Measurements from ENCODE around the gene PSMB5. TPM values are rescaled to one million over a fixed set of nuclear protein-coding genes. Genes with fewer than 3 reads are reported as not detected.

The PSMB5 gene
- total and polyA plus RNA-seq, 2 of the 13 experiments (the other 11 are each of a cell fraction or from before 2014, with no cell fraction given) = 705 to 871 TPM

DNA sequence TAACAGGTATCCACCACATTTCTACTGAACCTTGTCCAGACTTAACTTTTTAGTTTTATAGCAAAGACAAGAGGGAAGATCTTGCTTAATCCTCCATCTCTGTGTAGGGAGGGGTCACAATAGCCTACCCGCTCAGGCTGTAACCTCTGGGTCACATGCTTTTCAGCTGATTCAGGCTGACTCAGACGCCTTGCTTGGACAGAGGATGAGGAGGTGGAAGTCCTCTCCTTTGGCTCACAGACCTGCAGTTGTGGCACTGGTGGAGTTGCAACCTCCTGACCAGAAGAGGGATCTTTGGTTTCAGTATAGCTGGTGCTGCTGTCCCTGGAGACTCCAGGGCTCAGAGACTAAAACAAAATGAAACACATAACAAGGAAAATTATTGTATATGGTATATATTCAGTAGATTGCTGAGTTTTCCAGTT lies 44.0 kb upstream of the PSMB5 start (continued):
- TF ChIP-seq, protein P1, sequence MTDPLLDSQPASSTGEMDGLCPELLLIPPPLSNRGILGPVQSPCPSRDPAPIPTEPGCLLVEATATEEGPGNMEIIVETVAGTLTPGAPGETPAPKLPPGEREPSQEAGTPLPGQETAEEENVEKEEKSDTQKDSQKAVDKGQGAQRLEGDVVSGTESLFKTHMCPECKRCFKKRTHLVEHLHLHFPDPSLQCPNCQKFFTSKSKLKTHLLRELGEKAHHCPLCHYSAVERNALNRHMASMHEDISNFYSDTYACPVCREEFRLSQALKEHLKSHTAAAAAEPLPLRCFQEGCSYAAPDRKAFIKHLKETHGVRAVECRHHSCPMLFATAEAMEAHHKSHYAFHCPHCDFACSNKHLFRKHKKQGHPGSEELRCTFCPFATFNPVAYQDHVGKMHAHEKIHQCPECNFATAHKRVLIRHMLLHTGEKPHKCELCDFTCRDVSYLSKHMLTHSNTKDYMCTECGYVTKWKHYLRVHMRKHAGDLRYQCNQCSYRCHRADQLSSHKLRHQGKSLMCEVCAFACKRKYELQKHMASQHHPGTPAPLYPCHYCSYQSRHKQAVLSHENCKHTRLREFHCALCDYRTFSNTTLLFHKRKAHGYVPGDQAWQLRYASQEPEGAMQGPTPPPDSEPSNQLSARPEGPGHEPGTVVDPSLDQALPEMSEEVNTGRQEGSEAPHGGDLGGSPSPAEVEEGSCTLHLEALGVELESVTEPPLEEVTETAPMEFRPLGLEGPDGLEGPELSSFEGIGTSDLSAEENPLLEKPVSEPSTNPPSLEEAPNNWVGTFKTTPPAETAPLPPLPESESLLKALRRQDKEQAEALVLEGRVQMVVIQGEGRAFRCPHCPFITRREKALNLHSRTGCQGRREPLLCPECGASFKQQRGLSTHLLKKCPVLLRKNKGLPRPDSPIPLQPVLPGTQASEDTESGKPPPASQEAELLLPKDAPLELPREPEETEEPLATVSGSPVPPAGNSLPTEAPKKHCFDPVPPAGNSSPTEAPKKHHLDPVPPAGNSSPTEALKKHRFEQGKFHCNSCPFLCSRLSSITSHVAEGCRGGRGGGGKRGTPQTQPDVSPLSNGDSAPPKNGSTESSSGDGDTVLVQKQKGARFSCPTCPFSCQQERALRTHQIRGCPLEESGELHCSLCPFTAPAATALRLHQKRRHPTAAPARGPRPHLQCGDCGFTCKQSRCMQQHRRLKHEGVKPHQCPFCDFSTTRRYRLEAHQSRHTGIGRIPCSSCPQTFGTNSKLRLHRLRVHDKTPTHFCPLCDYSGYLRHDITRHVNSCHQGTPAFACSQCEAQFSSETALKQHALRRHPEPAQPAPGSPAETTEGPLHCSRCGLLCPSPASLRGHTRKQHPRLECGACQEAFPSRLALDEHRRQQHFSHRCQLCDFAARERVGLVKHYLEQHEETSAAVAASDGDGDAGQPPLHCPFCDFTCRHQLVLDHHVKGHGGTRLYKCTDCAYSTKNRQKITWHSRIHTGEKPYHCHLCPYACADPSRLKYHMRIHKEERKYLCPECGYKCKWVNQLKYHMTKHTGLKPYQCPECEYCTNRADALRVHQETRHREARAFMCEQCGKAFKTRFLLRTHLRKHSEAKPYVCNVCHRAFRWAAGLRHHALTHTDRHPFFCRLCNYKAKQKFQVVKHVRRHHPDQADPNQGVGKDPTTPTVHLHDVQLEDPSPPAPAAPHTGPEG (CRISPR knock-in tag; IDR thresholded peaks at IDR 0.05) = no peak
- TF ChIP-seq, protein P2, sequence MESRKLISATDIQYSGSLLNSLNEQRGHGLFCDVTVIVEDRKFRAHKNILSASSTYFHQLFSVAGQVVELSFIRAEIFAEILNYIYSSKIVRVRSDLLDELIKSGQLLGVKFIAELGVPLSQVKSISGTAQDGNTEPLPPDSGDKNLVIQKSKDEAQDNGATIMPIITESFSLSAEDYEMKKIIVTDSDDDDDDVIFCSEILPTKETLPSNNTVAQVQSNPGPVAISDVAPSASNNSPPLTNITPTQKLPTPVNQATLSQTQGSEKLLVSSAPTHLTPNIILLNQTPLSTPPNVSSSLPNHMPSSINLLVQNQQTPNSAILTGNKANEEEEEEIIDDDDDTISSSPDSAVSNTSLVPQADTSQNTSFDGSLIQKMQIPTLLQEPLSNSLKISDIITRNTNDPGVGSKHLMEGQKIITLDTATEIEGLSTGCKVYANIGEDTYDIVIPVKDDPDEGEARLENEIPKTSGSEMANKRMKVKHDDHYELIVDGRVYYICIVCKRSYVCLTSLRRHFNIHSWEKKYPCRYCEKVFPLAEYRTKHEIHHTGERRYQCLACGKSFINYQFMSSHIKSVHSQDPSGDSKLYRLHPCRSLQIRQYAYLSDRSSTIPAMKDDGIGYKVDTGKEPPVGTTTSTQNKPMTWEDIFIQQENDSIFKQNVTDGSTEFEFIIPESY (CRISPR knock-in tag; IDR thresholded peaks at IDR 0.05) = peak; percentile 57; the same call in 1 of the 2 replicates
- TF ChIP-seq MAFK (conservative IDR thresholded peaks at IDR 0.05 in 1 of 2, IDR thresholded peaks at IDR 0.05 in 1 of 2; ENCODE audit: low read length in 2 of 2) (0 out of 4 replicates have a peak, but pooled peaks of 1 of the 2 experiments have one; percentile 31), ZNF121 (CRISPR knock-in tag; IDR thresholded peaks at IDR 0.05) (no peak)
- TF ChIP-seq, protein P3, sequence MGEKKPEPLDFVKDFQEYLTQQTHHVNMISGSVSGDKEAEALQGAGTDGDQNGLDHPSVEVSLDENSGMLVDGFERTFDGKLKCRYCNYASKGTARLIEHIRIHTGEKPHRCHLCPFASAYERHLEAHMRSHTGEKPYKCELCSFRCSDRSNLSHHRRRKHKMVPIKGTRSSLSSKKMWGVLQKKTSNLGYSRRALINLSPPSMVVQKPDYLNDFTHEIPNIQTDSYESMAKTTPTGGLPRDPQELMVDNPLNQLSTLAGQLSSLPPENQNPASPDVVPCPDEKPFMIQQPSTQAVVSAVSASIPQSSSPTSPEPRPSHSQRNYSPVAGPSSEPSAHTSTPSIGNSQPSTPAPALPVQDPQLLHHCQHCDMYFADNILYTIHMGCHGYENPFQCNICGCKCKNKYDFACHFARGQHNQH (CRISPR knock-in tag; IDR thresholded peaks at IDR 0.05) = no peak
- TF ChIP-seq, protein P4, sequence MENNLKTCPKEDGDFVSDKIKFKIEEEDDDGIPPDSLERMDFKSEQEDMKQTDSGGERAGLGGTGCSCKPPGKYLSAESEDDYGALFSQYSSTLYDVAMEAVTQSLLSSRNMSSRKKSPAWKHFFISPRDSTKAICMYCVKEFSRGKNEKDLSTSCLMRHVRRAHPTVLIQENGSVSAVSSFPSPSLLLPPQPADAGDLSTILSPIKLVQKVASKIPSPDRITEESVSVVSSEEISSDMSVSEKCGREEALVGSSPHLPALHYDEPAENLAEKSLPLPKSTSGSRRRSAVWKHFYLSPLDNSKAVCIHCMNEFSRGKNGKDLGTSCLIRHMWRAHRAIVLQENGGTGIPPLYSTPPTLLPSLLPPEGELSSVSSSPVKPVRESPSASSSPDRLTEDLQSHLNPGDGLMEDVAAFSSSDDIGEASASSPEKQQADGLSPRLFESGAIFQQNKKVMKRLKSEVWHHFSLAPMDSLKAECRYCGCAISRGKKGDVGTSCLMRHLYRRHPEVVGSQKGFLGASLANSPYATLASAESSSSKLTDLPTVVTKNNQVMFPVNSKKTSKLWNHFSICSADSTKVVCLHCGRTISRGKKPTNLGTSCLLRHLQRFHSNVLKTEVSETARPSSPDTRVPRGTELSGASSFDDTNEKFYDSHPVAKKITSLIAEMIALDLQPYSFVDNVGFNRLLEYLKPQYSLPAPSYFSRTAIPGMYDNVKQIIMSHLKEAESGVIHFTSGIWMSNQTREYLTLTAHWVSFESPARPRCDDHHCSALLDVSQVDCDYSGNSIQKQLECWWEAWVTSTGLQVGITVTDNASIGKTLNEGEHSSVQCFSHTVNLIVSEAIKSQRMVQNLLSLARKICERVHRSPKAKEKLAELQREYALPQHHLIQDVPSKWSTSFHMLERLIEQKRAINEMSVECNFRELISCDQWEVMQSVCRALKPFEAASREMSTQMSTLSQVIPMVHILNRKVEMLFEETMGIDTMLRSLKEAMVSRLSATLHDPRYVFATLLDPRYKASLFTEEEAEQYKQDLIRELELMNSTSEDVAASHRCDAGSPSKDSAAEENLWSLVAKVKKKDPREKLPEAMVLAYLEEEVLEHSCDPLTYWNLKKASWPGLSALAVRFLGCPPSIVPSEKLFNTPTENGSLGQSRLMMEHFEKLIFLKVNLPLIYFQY (CRISPR knock-in tag; IDR thresholded peaks at IDR 0.05; ENCODE audit: borderline replicate concordance) = no peak
